ENCODE results near the gene CATSPERZ. TPM values are rescaled to one million over a fixed set of nuclear protein-coding genes. Genes with fewer than 3 reads are reported as not detected.

Gene CATSPERZ
- total and polyA plus RNA-seq, 2 of the 13 experiments (the other 11 are each of a cell fraction or from before 2014, with no cell fraction given), result 0.22 to 0.48 TPM

GRCh38 chr11:64317961-64318765 lies 18.0 kb downstream of the CATSPERZ start, which contains the start of gene PRDX5 (continued):
- TF ChIP-seq NCOA2 (CRISPR knock-in tag; IDR thresholded peaks at IDR 0.05), result no peak
- peak; percentile 36; the same call in 1 of the 2 replicates for TF ChIP-seq TARDBP (CRISPR knock-in tag; IDR thresholded peaks at IDR 0.05)
- peak; percentile 72; the same call in 1 of the 2 replicates for TF ChIP-seq ZBTB42 (CRISPR knock-in tag; IDR thresholded peaks at IDR 0.05)
- TF ChIP-seq RFXAP (CRISPR knock-in tag; IDR thresholded peaks at IDR 0.05; ENCODE audit: borderline replicate concordance), result no peak
- TF ChIP-seq ZNF569 (CRISPR knock-in tag; IDR thresholded peaks at IDR 0.05; ENCODE audit: borderline replicate concordance), result no peak; the same call in 1 of the 2 replicates
- TF ChIP-seq, protein P1, sequence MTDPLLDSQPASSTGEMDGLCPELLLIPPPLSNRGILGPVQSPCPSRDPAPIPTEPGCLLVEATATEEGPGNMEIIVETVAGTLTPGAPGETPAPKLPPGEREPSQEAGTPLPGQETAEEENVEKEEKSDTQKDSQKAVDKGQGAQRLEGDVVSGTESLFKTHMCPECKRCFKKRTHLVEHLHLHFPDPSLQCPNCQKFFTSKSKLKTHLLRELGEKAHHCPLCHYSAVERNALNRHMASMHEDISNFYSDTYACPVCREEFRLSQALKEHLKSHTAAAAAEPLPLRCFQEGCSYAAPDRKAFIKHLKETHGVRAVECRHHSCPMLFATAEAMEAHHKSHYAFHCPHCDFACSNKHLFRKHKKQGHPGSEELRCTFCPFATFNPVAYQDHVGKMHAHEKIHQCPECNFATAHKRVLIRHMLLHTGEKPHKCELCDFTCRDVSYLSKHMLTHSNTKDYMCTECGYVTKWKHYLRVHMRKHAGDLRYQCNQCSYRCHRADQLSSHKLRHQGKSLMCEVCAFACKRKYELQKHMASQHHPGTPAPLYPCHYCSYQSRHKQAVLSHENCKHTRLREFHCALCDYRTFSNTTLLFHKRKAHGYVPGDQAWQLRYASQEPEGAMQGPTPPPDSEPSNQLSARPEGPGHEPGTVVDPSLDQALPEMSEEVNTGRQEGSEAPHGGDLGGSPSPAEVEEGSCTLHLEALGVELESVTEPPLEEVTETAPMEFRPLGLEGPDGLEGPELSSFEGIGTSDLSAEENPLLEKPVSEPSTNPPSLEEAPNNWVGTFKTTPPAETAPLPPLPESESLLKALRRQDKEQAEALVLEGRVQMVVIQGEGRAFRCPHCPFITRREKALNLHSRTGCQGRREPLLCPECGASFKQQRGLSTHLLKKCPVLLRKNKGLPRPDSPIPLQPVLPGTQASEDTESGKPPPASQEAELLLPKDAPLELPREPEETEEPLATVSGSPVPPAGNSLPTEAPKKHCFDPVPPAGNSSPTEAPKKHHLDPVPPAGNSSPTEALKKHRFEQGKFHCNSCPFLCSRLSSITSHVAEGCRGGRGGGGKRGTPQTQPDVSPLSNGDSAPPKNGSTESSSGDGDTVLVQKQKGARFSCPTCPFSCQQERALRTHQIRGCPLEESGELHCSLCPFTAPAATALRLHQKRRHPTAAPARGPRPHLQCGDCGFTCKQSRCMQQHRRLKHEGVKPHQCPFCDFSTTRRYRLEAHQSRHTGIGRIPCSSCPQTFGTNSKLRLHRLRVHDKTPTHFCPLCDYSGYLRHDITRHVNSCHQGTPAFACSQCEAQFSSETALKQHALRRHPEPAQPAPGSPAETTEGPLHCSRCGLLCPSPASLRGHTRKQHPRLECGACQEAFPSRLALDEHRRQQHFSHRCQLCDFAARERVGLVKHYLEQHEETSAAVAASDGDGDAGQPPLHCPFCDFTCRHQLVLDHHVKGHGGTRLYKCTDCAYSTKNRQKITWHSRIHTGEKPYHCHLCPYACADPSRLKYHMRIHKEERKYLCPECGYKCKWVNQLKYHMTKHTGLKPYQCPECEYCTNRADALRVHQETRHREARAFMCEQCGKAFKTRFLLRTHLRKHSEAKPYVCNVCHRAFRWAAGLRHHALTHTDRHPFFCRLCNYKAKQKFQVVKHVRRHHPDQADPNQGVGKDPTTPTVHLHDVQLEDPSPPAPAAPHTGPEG (CRISPR knock-in tag; IDR thresholded peaks at IDR 0.05), result no peak
- peak; percentile 44; the same call in 1 of the 2 replicates for TF ChIP-seq ZNF564 (CRISPR knock-in tag; IDR thresholded peaks at IDR 0.05)
- TF ChIP-seq ZNF460 (CRISPR knock-in tag; IDR thresholded peaks at IDR 0.05; ENCODE audit: borderline replicate concordance), result no peak
- TF ChIP-seq AGO2 (optimal IDR thresholded peaks at IDR 0.05; ENCODE audit: low read depth, low read length), result peak; percentile 56
- TF ChIP-seq ZNF484 (CRISPR knock-in tag; IDR thresholded peaks at IDR 0.05; ENCODE audit: borderline replicate concordance, low read depth), result no peak
- TF ChIP-seq, protein P2, sequence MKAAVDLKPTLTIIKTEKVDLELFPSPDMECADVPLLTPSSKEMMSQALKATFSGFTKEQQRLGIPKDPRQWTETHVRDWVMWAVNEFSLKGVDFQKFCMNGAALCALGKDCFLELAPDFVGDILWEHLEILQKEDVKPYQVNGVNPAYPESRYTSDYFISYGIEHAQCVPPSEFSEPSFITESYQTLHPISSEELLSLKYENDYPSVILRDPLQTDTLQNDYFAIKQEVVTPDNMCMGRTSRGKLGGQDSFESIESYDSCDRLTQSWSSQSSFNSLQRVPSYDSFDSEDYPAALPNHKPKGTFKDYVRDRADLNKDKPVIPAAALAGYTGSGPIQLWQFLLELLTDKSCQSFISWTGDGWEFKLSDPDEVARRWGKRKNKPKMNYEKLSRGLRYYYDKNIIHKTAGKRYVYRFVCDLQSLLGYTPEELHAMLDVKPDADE (CRISPR knock-in tag; IDR thresholded peaks at IDR 0.05), result no peak
- TF ChIP-seq ZNF34 (CRISPR knock-in tag; IDR thresholded peaks at IDR 0.05; ENCODE audit: borderline replicate concordance), result peak; percentile 88; the same call in 1 of the 2 replicates
- no peak for TF ChIP-seq KAT2B (IDR thresholded peaks at IDR 0.05; ENCODE audit: borderline replicate concordance, low read depth, low read length)
- no peak for TF ChIP-seq ZEB1 (IDR thresholded peaks at IDR 0.05; ENCODE audit: insufficient replicate concordance, low read depth)
- TF ChIP-seq ZNF235 (CRISPR knock-in tag; IDR thresholded peaks at IDR 0.05; ENCODE audit: borderline replicate concordance), result no peak
- peak; percentile 59 for TF ChIP-seq ZNF883 (CRISPR knock-in tag; IDR thresholded peaks at IDR 0.05; ENCODE audit: not compliant biosample characterization)
- no peak for TF ChIP-seq PBX3 (CRISPR knock-in tag; IDR thresholded peaks at IDR 0.05; ENCODE audit: borderline replicate concordance)
- TF ChIP-seq ZBTB34 (CRISPR knock-in tag; IDR thresholded peaks at IDR 0.05), result no peak
- TF ChIP-seq ZSCAN29 (CRISPR knock-in tag; conservative IDR thresholded peaks at IDR 0.05), result no peak

Measured in HepG2 (cell line).